Neural progenitor cell (in vitro differentiated cells): ENCODE measurements around the gene CRYGN. TPM values are rescaled to one million over a fixed set of nuclear protein-coding genes. Genes with fewer than 3 reads are reported as not detected.
A peak's percentile ranks its signal among the peaks of the same experiment; 100 is the strongest.

Source experiments
- DNase-seq: peaks from one replicate; pipeline ENCODE4 v3.0.0-alpha.2; 2016; ENCODE audit warnings: low spot score
- H2AFZ ChIP-seq: fragments of 200-600 bp; sonication (generic); replicated peaks from 2 replicates; pipeline ENCODE4 v1.6.1; 2016; ENCODE audit warnings: antibody characterized with exemption
- H3F3A ChIP-seq: fragments of 200-600 bp; sonication (generic); 2 replicates; pipeline ENCODE4 v1.6.1; 2016; ENCODE audit warnings: antibody characterized with exemption, low read depth
- H3K27ac ChIP-seq: fragments of 200-600 bp; sonication (generic); 2 replicates; pipeline ENCODE4 v1.5.1; 2016; ENCODE audit warnings: mild to moderate bottlenecking
- H3K27me3 ChIP-seq: fragments of 200-600 bp; sonication (generic); 2 replicates; pipeline ENCODE4 v1.6.1; 2016; ENCODE audit warnings: mild to moderate bottlenecking, moderate library complexity
- H3K36me3 ChIP-seq: fragments of 200-600 bp; sonication (generic); 2 replicates; pipeline ENCODE4 v1.5.1; 2016
- H3K4me1 ChIP-seq: fragments of 200-600 bp; sonication (generic); 2 replicates; pipeline ENCODE4 v1.6.1; 2016; ENCODE audit warnings: mixed run types
- H3K4me2 ChIP-seq: fragments of 200-600 bp; sonication (generic); 2 replicates; pipeline ENCODE4 v1.6.1; 2016
- H3K4me3 ChIP-seq: fragments of 200-600 bp; sonication (generic); 2 replicates; pipeline ENCODE4 v1.5.1; 2016
- H3K79me2 ChIP-seq: fragments of 200-600 bp; sonication (generic); 2 replicates; pipeline ENCODE4 v1.6.1; 2016; ENCODE audit warnings: low read depth
- H3K9ac ChIP-seq: fragments of 200-600 bp; sonication (generic); 2 replicates; pipeline ENCODE4 v1.6.1; 2016
- H3K9me3 ChIP-seq: fragments of 200-600 bp; sonication (generic); 2 replicates; pipeline ENCODE4 v1.5.1; 2016; ENCODE audit warnings: low read depth
- H4K20me1 ChIP-seq: fragments of 200-600 bp; sonication (generic); 2 replicates; pipeline ENCODE4 v1.6.1; 2016; ENCODE audit warnings: low read depth
- H3K27ac Mint-ChIP-seq: 3 replicates; pipeline ENCODE4 v1.8.0; 2021; ENCODE audit warnings: mixed read lengths
- H3K27me3 Mint-ChIP-seq: 2 replicates; pipeline ENCODE4 v1.8.0; 2022; ENCODE audit warnings: low read depth, mild to moderate bottlenecking, inconsistent platforms, moderate library complexity, mixed read lengths; ENCODE audit not compliant: insufficient read depth
- H3K36me3 Mint-ChIP-seq: 3 replicates; pipeline ENCODE4 v1.8.0; 2021; ENCODE audit warnings: mixed read lengths
- H3K4me1 Mint-ChIP-seq: 3 replicates; pipeline ENCODE4 v1.8.0; 2021; ENCODE audit warnings: mixed read lengths
- H3K4me3 Mint-ChIP-seq: 3 replicates; pipeline ENCODE4 v1.8.0; 2021; ENCODE audit warnings: mild to moderate bottlenecking, moderate library complexity, mixed read lengths
- H3K9me3 Mint-ChIP-seq: 3 replicates; pipeline ENCODE4 v1.8.0; 2020; ENCODE audit warnings: mixed read lengths
- EZH2 ChIP-seq: fragments of 200-600 bp; sonication (generic); IDR thresholded peaks from 2 replicates; pipeline ENCODE4 v1.6.1; 2017; ENCODE audit warnings: antibody characterized with exemption, mild to moderate bottlenecking, moderate library complexity
- EZH2phosphoT487 ChIP-seq: fragments of 200-600 bp; sonication (generic); IDR thresholded peaks from 2 replicates; pipeline ENCODE4 v1.6.1; 2017; ENCODE audit warnings: antibody characterized with exemption
- total RNA-seq: library from RNA; depleted of rRNA; stranded (reverse); fragments of >200 nt; gene quantifications from 2 replicates; pipeline ENCODE4 v1.2.3, GENCODE V29; 2015; ENCODE audit warnings: low replicate concordance
- TF ChIP-seq, protein P1 (sequence below): fragments of 200-600 bp; sonication (generic); IDR thresholded peaks from 2 replicates; pipeline ENCODE4 v1.5.1; 2017; ENCODE audit warnings: antibody characterized with exemption, mild to moderate bottlenecking

The CRYGN gene
- total RNA-seq, 1 donor from 2014 or later, result not detected

DNA sequence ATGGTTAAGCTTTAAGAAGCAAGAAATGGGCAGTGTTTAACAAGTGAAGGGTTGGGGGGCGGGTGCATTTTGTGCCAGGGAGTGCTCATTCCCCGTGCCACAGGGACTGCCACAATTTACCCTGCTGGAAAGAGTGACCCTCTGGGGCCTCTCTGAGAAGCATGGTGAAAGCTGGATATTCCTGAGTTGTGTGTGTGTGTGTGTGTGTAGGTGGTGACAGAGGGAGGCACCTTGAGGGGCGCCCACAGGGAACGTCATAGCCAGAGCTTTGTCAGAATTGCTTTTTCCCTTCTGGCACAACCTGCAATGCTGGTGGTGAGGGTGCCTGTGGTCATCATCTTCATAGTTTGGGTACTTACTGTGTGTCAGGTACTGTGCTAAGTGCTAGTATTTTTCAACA is 27.6 kb downstream of the CRYGN start:
- Mint-ChIP-seq H3K4me3 (peak overlapping the region; percentile 22), H3K4me1 (peaks cover 25% of the 10 kb centered on the region), H3K36me3 (peaks cover 2% of the 10 kb centered on the region), H3K27ac (no peak overlapping the region), H3K9me3 (peaks cover 5% of the 10 kb centered on the region), H3K27me3 (peaks cover 18% of the 10 kb centered on the region)
- Histone ChIP-seq H3K4me2 (no peak overlapping the region), H3F3A (peaks cover 16% of the 10 kb centered on the region), H3K36me3 (no peaks in the 10 kb centered on the region), H3K4me3 (no peak overlapping the region), H3K27me3 (peaks cover 98% of the 10 kb centered on the region), H3K9me3 (no peaks in the 10 kb centered on the region), H3K4me1 (peaks cover 16% of the 10 kb centered on the region), H3K27ac (no peak overlapping the region), H3K9ac (no peak overlapping the region), H4K20me1 (peaks cover 6% of the 10 kb centered on the region), H2AFZ (no peak overlapping the region), H3K79me2 (no peaks in the 10 kb centered on the region)
- DNase-seq, result no peak
- TF ChIP-seq EZH2phosphoT487 (no peak), EZH2 (no peak)
- TF ChIP-seq, protein P1, sequence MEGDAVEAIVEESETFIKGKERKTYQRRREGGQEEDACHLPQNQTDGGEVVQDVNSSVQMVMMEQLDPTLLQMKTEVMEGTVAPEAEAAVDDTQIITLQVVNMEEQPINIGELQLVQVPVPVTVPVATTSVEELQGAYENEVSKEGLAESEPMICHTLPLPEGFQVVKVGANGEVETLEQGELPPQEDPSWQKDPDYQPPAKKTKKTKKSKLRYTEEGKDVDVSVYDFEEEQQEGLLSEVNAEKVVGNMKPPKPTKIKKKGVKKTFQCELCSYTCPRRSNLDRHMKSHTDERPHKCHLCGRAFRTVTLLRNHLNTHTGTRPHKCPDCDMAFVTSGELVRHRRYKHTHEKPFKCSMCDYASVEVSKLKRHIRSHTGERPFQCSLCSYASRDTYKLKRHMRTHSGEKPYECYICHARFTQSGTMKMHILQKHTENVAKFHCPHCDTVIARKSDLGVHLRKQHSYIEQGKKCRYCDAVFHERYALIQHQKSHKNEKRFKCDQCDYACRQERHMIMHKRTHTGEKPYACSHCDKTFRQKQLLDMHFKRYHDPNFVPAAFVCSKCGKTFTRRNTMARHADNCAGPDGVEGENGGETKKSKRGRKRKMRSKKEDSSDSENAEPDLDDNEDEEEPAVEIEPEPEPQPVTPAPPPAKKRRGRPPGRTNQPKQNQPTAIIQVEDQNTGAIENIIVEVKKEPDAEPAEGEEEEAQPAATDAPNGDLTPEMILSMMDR, result no peak

DNA sequence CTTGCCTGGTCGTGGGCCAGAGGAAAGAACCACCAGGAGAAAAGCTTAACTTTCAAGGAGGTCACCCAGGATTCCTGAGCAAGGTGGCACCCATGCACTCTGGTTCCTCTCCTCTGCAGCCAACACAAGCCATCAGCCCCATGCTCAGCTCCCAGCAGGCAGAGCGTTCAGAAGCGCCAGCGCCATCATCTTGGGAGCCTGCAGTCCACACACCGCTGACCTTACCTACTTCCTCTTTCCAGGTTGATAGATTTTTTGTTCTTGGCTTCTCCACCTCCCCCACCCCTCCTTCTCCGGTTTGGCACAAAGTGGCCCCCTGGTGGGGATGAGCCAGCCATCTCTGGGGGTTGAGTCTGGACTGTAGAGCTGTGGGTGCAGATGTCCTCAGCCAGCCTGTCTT is 28.4 kb downstream of the CRYGN start:
- no peaks in the 10 kb centered on the region for H3K9me3 ChIP-seq
- peaks cover 90% of the 10 kb centered on the region for H3K27me3 ChIP-seq
- no peak overlapping the region for H3K4me2 ChIP-seq
- no peak for DNase-seq
- H3K36me3 Mint-ChIP-seq, result peaks cover 4% of the 10 kb centered on the region
- H3K9ac ChIP-seq, result no peak overlapping the region
- TF ChIP-seq, protein P1, result no peak
- TF ChIP-seq EZH2phosphoT487 (no peak), EZH2 (no peak)
- no peaks in the 10 kb centered on the region for H3K36me3 ChIP-seq
- peaks cover 16% of the 10 kb centered on the region for H3K4me1 ChIP-seq
- H3K9me3 Mint-ChIP-seq, result no peaks in the 10 kb centered on the region
- H3K4me3 ChIP-seq, result no peak overlapping the region
- H3K4me3 Mint-ChIP-seq, result peak overlapping the region; percentile 87
- H2AFZ ChIP-seq, result no peak overlapping the region
- H3K4me1 Mint-ChIP-seq, result peaks cover 20% of the 10 kb centered on the region
- H3K27me3 Mint-ChIP-seq, result peaks cover 21% of the 10 kb centered on the region
- H3K27ac Mint-ChIP-seq, result peak overlapping the region; percentile 57
- no peak overlapping the region for H3K27ac ChIP-seq
- peaks cover 6% of the 10 kb centered on the region for H4K20me1 ChIP-seq
- peaks cover 16% of the 10 kb centered on the region for H3F3A ChIP-seq
- H3K79me2 ChIP-seq, result no peaks in the 10 kb centered on the region

DNA sequence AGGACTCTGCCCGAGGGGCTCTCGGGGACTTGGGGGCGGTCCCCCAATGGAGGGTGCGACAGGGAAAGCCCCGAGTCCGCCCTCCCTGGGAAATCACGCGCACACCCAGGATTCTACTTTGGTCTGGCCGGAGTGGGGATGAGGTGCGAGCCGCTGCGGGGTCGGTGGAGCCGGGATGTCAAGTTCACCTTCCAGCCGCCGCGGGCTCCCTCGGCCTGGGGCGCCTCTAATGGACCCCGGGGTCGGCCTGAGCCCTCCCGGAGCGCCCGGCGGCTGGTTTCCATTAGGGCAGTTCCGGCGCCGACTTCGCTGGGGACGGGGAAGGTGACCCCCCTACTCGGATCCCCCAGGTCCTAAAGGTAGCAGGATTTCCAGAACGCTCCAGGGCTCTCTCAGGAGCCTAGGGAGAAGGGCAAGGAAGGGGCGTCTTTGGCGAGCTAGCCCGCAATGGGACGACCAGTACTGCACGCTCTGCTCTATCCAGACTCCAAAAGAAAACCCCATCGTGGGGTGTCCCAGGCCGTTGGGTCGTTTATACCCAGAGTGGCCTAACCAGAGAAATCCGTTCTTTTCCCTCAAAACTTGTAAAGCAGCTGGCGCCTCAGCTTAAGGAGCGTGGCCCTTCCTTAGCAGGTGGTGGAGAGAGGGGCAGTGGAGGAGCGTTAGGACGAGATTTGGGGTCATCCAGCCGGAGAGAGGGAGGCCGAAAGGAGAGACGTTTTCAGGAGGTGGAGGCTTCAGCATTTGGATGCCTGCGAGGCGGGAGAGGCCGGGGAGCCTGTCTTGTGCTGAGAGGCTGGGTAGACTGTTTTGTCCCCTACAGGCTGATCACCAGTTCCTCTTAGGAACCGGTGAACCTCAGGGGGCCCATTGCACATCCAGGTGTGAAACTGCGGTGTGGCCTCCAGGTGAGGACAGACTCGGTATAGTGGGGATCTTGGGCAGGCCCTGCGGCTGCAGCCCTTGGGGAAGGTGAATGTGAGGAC is 29.2 kb downstream of the CRYGN start:
- H4K20me1 ChIP-seq, result peaks cover 6% of the 10 kb centered on the region

More for the DNA sequence above, 29.2 kb downstream of the CRYGN start:
- Histone ChIP-seq H3F3A (peaks cover 16% of the 10 kb centered on the region), H3K27ac (no peak overlapping the region), H3K4me1 (peaks cover 16% of the 10 kb centered on the region), H3K4me3 (peak overlapping the region; percentile 71), H3K27me3 (peaks cover 82% of the 10 kb centered on the region), H3K4me2 (peak overlapping the region; percentile 88), H3K79me2 (no peaks in the 10 kb centered on the region), H3K9me3 (no peaks in the 10 kb centered on the region), H3K9ac (no peak overlapping the region), H2AFZ (peak overlapping the region; percentile 79), H3K36me3 (no peaks in the 10 kb centered on the region)
- Mint-ChIP-seq H3K27ac (no peak overlapping the region), H3K27me3 (peaks cover 21% of the 10 kb centered on the region), H3K4me3 (peak overlapping the region; percentile 87), H3K4me1 (peaks cover 13% of the 10 kb centered on the region), H3K9me3 (no peaks in the 10 kb centered on the region), H3K36me3 (peaks cover 6% of the 10 kb centered on the region)
- TF ChIP-seq EZH2 (no peak), EZH2phosphoT487 (no peak)
- TF ChIP-seq, protein P1, result no peak
- DNase-seq, result peak; percentile 71
